K562 (cell line): ENCODE results near the gene PLK5. TPM values are rescaled to one million over a fixed set of nuclear protein-coding genes. Genes with fewer than 3 reads are reported as not detected.

Source experiments
- AFF4 ChIP-seq: sonication (generic); formaldehyde crosslinking; IDR thresholded peaks from 2 replicates; pipeline ENCODE4 v1.8.0; 2023; ENCODE audit warnings: mild to moderate bottlenecking, missing genetic modification reagents
- CEBPG ChIP-seq, 3 experiments: fragments of 200-800 bp in 1 of 3; sonication (Bioruptor generic) in 1 of 3; sonication (generic) in 1 of 3; formaldehyde crosslinking in 1 of 3; IDR thresholded peaks in 2 of 3; conservative IDR thresholded peaks in 1 of 3; 2 replicates each; pipeline versions ENCODE4 v1.6.1 to v1.8.0; 2016 to 2022; ENCODE audit warnings: missing compliant biosample characterization in 2 of 3, missing genetic modification characterization in 2 of 3, mild to moderate bottlenecking in 1 of 3, missing genetic modification reagents in 1 of 3
- CREM ChIP-seq: IDR thresholded peaks from 2 replicates; pipeline ENCODE4 v1.6.1; 2014; ENCODE audit warnings: antibody characterized with exemption, low read depth
- E2F1 ChIP-seq: sonication (generic); formaldehyde crosslinking; IDR thresholded peaks from 2 replicates; pipeline ENCODE4 v1.8.1; 2023; ENCODE audit warnings: mild to moderate bottlenecking, missing genetic modification reagents, moderate library complexity
- FOXA3 ChIP-seq, 2 experiments: fragments of 450-650 bp in 1 of 2; sonication (generic) in 1 of 2; formaldehyde crosslinking; IDR thresholded peaks in 1 of 2; conservative IDR thresholded peaks in 1 of 2; 2 replicates each; pipeline versions ENCODE4 v1.4.0 to v1.8.0; 2020 to 2022; ENCODE audit warnings: mild to moderate bottlenecking in 2 of 2, missing genetic modification reagents in 1 of 2
- KLF1 ChIP-seq: fragments of 450-650 bp; IDR thresholded peaks from 2 replicates; pipeline ENCODE4 v1.6.1; 2016; ENCODE audit warnings: missing genetic modification characterization, missing compliant biosample characterization
- POLR2AphosphoS2 ChIP-seq: IDR thresholded peaks from 2 replicates; pipeline ENCODE4 v1.6.1; 2012; ENCODE audit warnings: low read length, improper control_type of control experiment
- SREBF2 ChIP-seq: sonication (generic); formaldehyde crosslinking; IDR thresholded peaks from 2 replicates; pipeline ENCODE4 v1.4.0; 2020; ENCODE audit warnings: mild to moderate bottlenecking, missing genetic modification reagents
- STAT5A ChIP-seq: IDR thresholded peaks from 2 replicates; pipeline ENCODE4 v1.6.1; 2012; ENCODE audit warnings: low read length, inconsistent platforms, borderline replicate concordance
- XRCC3 ChIP-seq: fragments of 450-650 bp; IDR thresholded peaks from 2 replicates; pipeline ENCODE4 v1.6.1; 2017; ENCODE audit warnings: mild to moderate bottlenecking, moderate library complexity
- ZNF507 ChIP-seq: conservative IDR thresholded peaks from 2 replicates; pipeline ENCODE4 v1.6.1; 2017; ENCODE audit warnings: missing genetic modification characterization, missing compliant biosample characterization
- ZNF639 ChIP-seq, 2 experiments: fragments of 200-800 bp in 1 of 2; sonication (Bioruptor generic) in 1 of 2; sonication (generic) in 1 of 2; formaldehyde crosslinking in 1 of 2; IDR thresholded peaks in 1 of 2; conservative IDR thresholded peaks in 1 of 2; 2 replicates each; pipeline versions ENCODE4 v1.5.0 to v1.6.1; 2016 to 2020; ENCODE audit warnings: missing compliant biosample characterization in 1 of 2, missing genetic modification characterization in 1 of 2, missing genetic modification reagents in 1 of 2
- polyA plus RNA-seq, 8 experiments: library from polyadenylated mRNA; depleted of rRNA in 4 of 8; stranded (reverse) in 5 of 8; unstranded in 3 of 8; fragments of >200 nt; fragmentation: Nextera tagmentation in 2 of 8; fragmentation: Illumina TruSeq in 1 of 8; extraction: Ambion mirVana in 2 of 8; extraction: Trizol in 1 of 8; gene quantifications; 2 replicates each; pipeline versions ENCODE4 v1.2.1 to v1.2.3, GENCODE V29; 2011 to 2014; ENCODE audit warnings: inconsistent platforms in 1 of 8, missing spikeins in 1 of 8
- total RNA-seq, 7 experiments: library from RNA; depleted of rRNA in 6 of 7; stranded (reverse); fragments of >200 nt in 6 of 7; fragmentation: Illumina TruSeq in 2 of 7; extraction: Trizol in 2 of 7; gene quantifications; 2 replicates each; pipeline versions ENCODE4 v1.2.1 to v1.2.3, GENCODE V29; 2011 to 2021; ENCODE audit warnings: low replicate concordance in 1 of 7

PLK5 gene
- total and polyA plus RNA-seq, 9 of the 15 experiments (the other 6 are each of a cell fraction or from before 2014, with no cell fraction given): 0.04 to 0.23 (median 0.11) TPM; not detected in 5

GRCh38 chr19:1516395-1516753, 7.5 kb upstream of the PLK5 start (continued):
- TF ChIP-seq KLF1 (tag): no peak
- TF ChIP-seq CREM: no peak
- no peak for TF ChIP-seq XRCC3
- TF ChIP-seq AFF4 (CRISPR knock-in tag): no peak
- no peak for TF ChIP-seq ZNF639 (CRISPR knock-in tag; conservative IDR thresholded peaks at IDR 0.05 in 1 of 2, IDR thresholded peaks at IDR 0.05 in 1 of 2)
- TF ChIP-seq POLR2AphosphoS2: no peak
- TF ChIP-seq ZNF507 (tag): no peak
- TF ChIP-seq FOXA3 (CRISPR knock-in tag; conservative IDR thresholded peaks at IDR 0.05 in 1 of 2, IDR thresholded peaks at IDR 0.05 in 1 of 2): 0 out of 4 replicates have a peak, but pooled peaks of 1 of the 2 experiments have one; percentile 9
- no peak for TF ChIP-seq SREBF2
- TF ChIP-seq CEBPG (CRISPR knock-in tag; IDR thresholded peaks at IDR 0.05): peak; percentile 65
- TF ChIP-seq CEBPG (tag; conservative IDR thresholded peaks at IDR 0.05 in 1 of 2, IDR thresholded peaks at IDR 0.05 in 1 of 2): no peak
- TF ChIP-seq STAT5A: no peak
- no peak for TF ChIP-seq E2F1 (CRISPR knock-in tag)
